Measurements from ENCODE around the gene LMBRD2.
A peak's percentile ranks its signal among the peaks of the same experiment; 100 is the strongest.
"Not testable (repeated sequence)": the region's sequence is repeated elsewhere in the genome, so short reads cannot be mapped to it uniquely, and the experiment has no call there.

LMBRD2 gene

DNA sequence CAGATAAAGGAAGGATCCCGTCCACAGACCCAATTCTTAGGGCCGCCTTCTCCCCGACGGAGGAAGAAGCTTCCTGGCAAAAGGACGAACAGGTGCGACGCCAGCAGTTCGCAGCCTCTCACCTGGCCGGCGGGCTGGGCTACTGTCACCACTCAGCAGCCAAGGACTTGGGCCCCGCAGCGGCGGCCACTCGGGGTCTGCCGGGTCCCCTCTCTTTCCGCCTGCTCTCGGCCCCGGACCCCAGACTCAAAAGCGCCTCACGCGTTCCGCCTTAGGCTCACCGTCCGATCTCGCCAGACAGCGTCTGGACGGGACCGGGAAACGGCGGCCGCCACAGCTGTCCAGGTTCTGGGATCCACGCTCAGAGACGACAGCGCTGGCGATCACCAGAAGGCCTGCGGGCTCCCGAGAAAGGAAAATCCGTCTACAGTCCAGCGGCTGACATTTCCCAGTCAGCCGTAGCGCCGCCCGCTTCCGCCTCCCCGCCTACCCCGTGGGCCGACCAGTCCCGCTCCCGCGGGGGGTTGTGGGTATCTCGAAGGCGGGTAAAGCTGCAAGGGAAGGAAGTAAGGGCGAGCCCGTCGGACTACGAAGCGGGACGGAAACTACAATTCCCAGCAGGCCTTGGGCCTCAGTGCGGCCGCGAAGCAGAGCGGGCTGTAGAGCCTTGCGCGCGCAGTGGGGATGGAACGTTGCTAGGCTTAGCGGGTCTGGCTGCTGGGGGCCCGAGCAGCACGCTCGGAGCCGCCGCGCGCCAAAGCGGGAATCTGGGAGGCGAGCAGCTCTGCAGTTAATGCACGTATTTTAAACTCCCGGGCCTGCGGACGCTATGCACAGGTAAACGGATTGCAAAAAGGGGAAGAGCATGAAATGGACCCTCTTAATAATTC, at the start of gene LMBRD2, which contains the start of gene SKP2:
TSS of gene LMBRD2 (minus strand) at position 454 of the 890 bp plus-strand sequence. CDS start 8,538 bp downstream, outside the sequence.
TSS of gene SKP2 (plus strand) at position 678 of the 890 bp plus-strand sequence. CDS start at position 830, 152 bp downstream.
- Histone ChIP-seq H3K36me3 (ENCODE audit: insufficient read depth, low read length) (peaks cover 5% of the 10 kb centered on the region), H3K4me1 (ENCODE audit: insufficient read depth, low read length) (0 out of 2 replicates have a peak, but pooled peaks cover 3% of the 10 kb centered on the region), H3K9me3 (ENCODE audit: control insufficient read depth, insufficient read depth, low read length) (no peaks in the 10 kb centered on the region), H3K9ac (ENCODE audit: low read depth, low read length) (peak within 1 kb of the TSS; percentile 98)

DNA sequence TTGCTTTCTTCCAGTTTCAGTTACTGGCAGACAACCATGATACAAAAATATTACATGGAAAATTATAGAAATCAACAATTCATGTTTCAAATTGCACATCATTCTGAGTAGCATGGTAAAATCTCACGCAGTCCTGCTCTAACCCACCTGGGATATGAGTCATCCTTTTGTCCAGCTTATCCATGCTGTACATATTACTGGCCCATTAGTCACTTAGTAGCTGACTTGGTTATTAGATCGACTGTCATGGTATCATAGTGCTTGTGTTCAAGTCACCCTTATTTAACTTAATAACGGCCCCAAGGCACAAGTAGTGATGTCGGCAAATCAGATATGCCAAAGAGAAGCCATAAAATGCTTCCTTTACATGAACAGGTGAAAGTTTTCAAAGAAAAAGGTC, 48.8 kb upstream of the LMBRD2 start:
- H3K36me3 ChIP-seq (ENCODE audit: insufficient read depth, low read length) = peaks cover 2% of the 10 kb centered on the region; the same call in 1 of the 2 replicates
- no peak overlapping the region for H3K9ac ChIP-seq (ENCODE audit: low read depth, low read length)
- H3K4me1 ChIP-seq (ENCODE audit: insufficient read depth, low read length) = no peaks in the 10 kb centered on the region
- H3K9me3 ChIP-seq (ENCODE audit: control insufficient read depth, insufficient read depth, low read length) = no peaks in the 10 kb centered on the region

DNA sequence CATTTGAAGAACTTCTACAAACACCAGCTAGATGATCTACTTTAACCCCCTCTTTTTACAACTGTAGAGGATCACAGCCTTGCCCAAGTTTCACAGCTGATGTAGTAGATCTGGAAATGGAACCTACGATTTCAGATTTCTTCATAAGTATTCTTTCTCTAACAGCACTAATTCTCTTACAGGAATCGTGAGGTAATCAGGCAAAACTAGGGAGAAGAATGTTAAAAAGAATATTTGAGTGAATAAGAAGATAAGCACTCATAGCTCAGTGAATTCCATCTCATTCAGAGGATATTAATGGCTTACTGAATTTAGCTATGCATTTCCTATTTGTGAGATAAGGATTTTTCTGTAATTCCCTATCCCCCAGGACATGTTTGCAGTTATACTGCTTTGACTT, 47.9 kb upstream of the LMBRD2 start:
- no peaks in the 10 kb centered on the region; the same call in 1 of the 2 replicates for H3K36me3 ChIP-seq (ENCODE audit: insufficient read depth, low read length)
- no peaks in the 10 kb centered on the region for H3K4me1 ChIP-seq (ENCODE audit: insufficient read depth, low read length)
- H3K9ac ChIP-seq (ENCODE audit: low read depth, low read length) = no peak overlapping the region
- no peaks in the 10 kb centered on the region for H3K9me3 ChIP-seq (ENCODE audit: control insufficient read depth, insufficient read depth, low read length)

DNA sequence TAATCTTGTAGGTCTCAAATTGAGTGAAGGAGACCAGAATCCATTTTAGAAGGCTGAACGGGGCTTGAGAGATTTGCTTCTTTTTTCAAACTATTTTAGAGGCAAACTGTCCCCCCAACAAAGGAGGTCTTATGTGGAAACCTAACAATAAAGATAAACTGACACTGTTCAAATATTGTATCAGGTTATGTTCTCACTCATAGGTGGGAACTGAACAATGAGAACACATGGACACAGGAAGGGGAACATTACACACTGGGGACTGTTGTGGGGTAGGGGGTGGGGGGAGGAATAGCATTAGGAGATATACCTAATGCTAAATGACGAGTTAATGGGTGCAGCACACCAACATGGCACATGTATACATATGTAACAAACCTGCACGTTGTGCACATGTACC, 47.1 kb upstream of the LMBRD2 start:
- H3K36me3 ChIP-seq (ENCODE audit: insufficient read depth, low read length); H3K9me3 ChIP-seq (ENCODE audit: control insufficient read depth, insufficient read depth, low read length); H3K9ac ChIP-seq (ENCODE audit: low read depth, low read length); H3K4me1 ChIP-seq (ENCODE audit: insufficient read depth, low read length): not testable (repeated sequence)

DNA sequence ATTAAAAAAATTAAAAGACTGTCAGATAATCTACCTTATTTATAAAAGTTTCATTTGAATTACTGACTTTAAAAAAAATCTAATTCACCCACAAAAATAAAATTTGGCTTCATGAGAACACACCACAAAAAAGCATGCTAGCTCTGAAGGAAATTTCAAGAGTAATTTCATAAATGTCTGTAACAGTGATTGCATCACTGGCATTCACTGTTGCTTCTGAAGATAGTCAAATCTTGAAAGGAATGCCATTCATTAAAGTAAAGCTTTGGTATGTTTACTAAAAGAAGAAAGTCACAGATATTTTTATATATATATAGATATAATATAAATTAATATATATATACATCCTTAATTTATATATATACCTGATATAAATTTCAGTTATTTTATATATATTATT, 46.6 kb upstream of the LMBRD2 start:
- Histone ChIP-seq H3K4me1 (ENCODE audit: insufficient read depth, low read length) (no peaks in the 10 kb centered on the region), H3K36me3 (ENCODE audit: insufficient read depth, low read length) (no peaks in the 10 kb centered on the region; the same call in 1 of the 2 replicates), H3K9me3 (ENCODE audit: control insufficient read depth, insufficient read depth, low read length) (no peaks in the 10 kb centered on the region), H3K9ac (ENCODE audit: low read depth, low read length) (no peak overlapping the region)

DNA sequence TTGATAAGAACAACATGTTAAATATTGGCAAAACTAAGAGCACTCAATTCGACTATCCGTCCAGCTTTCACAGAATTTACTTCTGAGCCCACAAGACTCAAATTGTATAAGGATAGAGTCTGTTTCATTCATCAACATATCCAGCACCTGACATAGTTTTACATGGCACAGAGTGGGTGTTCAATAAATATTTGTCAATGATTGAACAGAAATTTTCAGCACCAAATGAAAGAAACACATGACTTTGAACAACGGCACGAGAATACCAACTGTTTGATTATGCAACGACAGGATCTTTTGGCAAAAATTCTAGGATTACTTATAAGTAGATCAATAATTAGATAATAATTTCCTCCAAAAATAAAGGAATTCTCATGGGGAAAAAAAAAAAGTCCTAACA, 42.1 kb upstream of the LMBRD2 start:
- Histone ChIP-seq H3K9ac (ENCODE audit: low read depth, low read length) (no peak overlapping the region), H3K36me3 (ENCODE audit: insufficient read depth, low read length) (no peaks in the 10 kb centered on the region; the same call in none of the 2 replicates), H3K4me1 (ENCODE audit: insufficient read depth, low read length) (no peaks in the 10 kb centered on the region), H3K9me3 (ENCODE audit: control insufficient read depth, insufficient read depth, low read length) (no peaks in the 10 kb centered on the region; the same call in 1 of the 2 replicates)

DNA sequence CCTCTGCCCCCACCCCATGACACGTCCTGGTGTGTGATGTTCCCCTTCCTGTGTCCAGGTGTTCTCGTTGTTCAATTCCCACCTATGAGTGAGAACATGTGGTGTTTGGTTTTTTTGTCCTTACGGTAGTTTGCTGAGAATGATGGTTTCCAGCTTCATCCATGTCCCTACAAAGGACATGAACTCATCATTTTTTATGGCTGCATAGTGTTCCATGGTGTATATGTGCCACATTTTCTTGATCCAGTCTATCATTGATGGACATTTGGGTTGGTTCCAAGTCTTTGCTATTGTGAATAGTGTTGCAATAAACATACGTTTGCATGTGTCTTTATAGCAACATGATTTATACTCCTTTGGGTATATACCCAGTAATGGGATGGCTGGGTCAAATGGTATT, 32.7 kb upstream of the LMBRD2 start:
- H3K4me1 ChIP-seq (ENCODE audit: insufficient read depth, low read length); H3K9ac ChIP-seq (ENCODE audit: low read depth, low read length): not testable (repeated sequence)

DNA sequence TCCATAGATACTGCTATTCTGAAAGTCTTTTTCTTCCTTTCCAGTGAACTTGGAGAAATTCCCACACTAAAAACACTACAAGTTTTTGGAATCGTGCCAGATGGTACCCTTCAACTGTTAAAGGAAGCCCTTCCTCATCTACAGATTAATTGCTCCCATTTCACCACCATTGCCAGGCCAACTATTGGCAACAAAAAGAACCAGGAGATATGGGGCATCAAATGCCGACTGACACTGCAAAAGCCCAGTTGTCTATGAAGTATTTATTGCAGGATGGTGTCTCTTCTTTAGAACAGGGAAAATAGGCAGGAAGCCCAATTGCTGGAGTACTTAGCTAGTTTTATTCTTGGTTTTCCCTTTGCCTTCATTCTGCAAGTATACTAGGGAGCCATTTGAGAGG, 30.1 kb upstream of the LMBRD2 start:
- Histone ChIP-seq H3K9ac (ENCODE audit: low read depth, low read length) (no peak overlapping the region), H3K4me1 (ENCODE audit: insufficient read depth, low read length) (no peaks in the 10 kb centered on the region), H3K36me3 (ENCODE audit: insufficient read depth, low read length) (peaks cover 3% of the 10 kb centered on the region), H3K9me3 (ENCODE audit: control insufficient read depth, insufficient read depth, low read length) (no peaks in the 10 kb centered on the region)

More for the DNA sequence above, 32.7 kb upstream of the LMBRD2 start:
- not testable (repeated sequence) for H3K9me3 ChIP-seq (ENCODE audit: control insufficient read depth, insufficient read depth, low read length); H3K36me3 ChIP-seq (ENCODE audit: insufficient read depth, low read length)

DNA sequence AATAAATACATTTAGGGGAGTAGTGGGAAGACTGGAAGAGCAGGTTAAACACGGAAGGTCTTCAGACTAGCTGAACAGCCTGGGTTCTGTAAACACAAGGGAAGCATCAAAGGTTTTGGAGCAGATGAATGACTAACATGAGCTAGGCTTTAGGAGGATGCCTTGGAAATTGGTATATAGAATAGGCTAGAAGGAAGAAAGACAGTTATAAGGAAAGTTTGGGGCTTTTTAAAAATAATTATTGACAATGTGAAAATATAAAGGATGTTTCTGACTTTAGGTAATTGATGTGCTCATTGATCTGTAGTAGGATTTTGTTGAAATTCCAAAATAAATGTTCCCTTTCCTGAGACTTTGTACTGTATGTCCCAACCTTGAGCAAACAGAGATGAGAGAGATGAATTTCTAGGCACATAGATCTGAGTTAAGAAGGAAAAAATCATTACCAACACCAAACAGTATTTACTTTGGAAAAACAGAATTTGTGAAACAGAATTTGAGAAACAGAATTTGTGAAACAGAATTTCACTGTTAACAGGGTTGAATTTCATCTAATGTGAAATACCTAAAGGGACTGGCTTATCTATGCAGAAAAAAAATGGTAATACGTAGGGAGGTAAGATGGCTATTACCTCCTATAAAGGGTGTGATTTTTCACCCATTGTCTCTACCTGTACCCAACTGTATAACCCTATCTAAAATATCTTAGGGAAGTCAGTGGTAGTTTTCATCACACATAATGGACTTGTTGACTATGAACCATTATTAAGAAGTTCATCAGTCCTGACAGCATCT, 29.1 kb upstream of the LMBRD2 start:
- Histone ChIP-seq H3K9ac (ENCODE audit: low read depth, low read length) (no peak overlapping the region), H3K4me1 (ENCODE audit: insufficient read depth, low read length) (no peaks in the 10 kb centered on the region), H3K36me3 (ENCODE audit: insufficient read depth, low read length) (peaks cover 3% of the 10 kb centered on the region)

DNA sequence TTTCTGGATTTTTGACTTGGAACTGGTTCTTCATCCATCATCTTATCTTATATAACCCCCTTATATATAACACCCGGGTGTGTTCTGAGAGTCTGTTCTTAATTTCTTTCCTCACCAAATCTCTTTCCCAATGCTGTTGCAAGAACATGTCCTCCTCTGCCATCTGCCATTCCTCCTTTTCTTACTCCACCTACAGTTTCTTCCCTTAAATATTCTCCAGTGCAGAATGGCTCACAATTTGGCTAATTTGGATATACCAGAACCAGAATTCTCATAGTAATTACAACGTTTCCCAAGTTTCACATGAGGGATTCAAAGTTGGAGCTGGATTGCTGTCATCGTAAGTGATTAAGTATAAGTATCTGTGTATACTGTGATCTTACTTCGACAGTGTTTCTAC, 28.3 kb upstream of the LMBRD2 start:
- Histone ChIP-seq H3K9me3 (ENCODE audit: control insufficient read depth, insufficient read depth, low read length) (no peaks in the 10 kb centered on the region), H3K9ac (ENCODE audit: low read depth, low read length) (no peak overlapping the region), H3K36me3 (ENCODE audit: insufficient read depth, low read length) (peaks cover 3% of the 10 kb centered on the region), H3K4me1 (ENCODE audit: insufficient read depth, low read length) (no peaks in the 10 kb centered on the region)

More for the DNA sequence above, 29.1 kb upstream of the LMBRD2 start:
- no peaks in the 10 kb centered on the region for H3K9me3 ChIP-seq (ENCODE audit: control insufficient read depth, insufficient read depth, low read length)

DNA sequence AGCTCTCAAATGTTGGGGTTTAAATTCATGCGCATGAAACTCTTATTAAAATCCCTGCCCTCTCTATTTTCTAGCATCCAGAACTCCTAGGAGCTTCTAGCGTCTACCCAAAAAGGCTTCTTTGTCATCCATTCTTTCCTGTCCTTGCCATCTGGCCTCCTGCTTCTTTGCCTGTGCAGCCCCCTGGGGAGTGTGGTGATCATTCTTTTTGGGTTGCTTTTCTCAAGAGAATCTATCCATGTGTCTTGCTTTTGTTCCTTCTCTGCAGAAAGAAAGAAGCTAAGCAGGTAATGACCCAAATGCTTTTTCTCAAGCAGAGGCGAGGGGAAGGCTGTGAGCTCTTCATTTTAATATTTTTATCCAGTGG, 26.8 kb upstream of the LMBRD2 start:
- peaks cover 12% of the 10 kb centered on the region for H3K36me3 ChIP-seq (ENCODE audit: insufficient read depth, low read length)
- no peaks in the 10 kb centered on the region for H3K9me3 ChIP-seq (ENCODE audit: control insufficient read depth, insufficient read depth, low read length)
- no peak overlapping the region for H3K9ac ChIP-seq (ENCODE audit: low read depth, low read length)
- H3K4me1 ChIP-seq (ENCODE audit: insufficient read depth, low read length) = no peaks in the 10 kb centered on the region

DNA sequence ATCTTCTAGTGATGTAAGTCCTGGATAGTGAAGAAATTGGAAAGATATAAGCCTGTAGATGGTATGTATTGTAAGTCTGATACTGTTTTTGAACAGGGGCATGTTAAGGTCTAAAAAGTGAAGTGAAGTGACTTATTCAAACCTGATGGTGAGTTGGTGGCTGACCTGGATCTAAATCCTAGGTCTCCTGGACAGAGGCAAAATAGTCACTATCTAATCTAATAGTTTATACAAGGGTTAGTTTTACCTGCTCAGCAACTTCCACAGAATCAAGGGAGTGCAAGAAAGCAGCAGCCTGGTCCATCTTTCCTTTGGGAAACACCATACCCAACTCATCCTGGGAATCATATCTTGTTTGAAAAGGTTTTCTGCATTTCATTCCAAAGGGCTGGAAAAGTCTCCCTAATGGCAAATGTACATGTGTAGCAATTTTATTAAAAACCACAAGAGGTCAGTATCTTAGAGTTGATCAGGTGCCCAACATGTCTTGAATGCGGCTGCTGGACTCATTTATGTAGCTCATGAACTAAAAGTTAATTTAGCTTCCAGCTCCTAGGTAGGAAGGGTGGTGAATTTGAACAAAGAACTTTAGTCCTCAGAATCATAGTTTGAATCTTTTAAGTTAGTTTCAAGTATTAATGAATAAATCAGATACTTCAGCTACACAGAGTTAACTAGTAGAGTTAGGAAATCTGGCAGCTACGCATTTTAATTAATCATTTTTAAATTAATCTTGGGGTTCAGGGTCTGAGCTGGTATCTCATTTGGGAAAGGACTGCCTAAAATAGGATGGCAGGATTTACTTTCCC, 26.2 kb upstream of the LMBRD2 start:
- H3K36me3 ChIP-seq (ENCODE audit: insufficient read depth, low read length) = peaks cover 12% of the 10 kb centered on the region
- H3K9me3 ChIP-seq (ENCODE audit: control insufficient read depth, insufficient read depth, low read length) = no peaks in the 10 kb centered on the region
- no peaks in the 10 kb centered on the region for H3K4me1 ChIP-seq (ENCODE audit: insufficient read depth, low read length)
- H3K9ac ChIP-seq (ENCODE audit: low read depth, low read length) = no peak overlapping the region

DNA sequence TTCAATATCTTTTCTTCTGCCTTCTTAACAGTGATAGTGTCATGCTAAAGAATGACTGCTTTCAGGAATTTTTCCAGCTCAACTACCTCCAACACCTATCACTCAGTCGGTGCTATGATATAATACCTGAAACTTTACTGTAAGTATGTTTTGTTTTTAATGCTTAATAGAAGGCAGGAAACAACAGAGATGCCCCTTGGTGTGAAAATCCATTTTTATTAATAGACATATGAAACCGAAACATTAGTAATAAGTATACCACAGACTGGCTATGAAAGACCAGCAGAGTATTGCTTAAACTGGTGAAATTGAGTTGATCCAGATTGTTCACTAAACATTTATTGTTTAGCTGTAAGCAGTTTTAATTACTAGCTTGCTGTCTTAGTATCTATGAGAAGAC, 25.5 kb upstream of the LMBRD2 start:
- no peak overlapping the region for H3K9ac ChIP-seq (ENCODE audit: low read depth, low read length)
- H3K4me1 ChIP-seq (ENCODE audit: insufficient read depth, low read length) = no peaks in the 10 kb centered on the region
- no peaks in the 10 kb centered on the region for H3K9me3 ChIP-seq (ENCODE audit: control insufficient read depth, insufficient read depth, low read length)
- H3K36me3 ChIP-seq (ENCODE audit: insufficient read depth, low read length) = peaks cover 12% of the 10 kb centered on the region

DNA sequence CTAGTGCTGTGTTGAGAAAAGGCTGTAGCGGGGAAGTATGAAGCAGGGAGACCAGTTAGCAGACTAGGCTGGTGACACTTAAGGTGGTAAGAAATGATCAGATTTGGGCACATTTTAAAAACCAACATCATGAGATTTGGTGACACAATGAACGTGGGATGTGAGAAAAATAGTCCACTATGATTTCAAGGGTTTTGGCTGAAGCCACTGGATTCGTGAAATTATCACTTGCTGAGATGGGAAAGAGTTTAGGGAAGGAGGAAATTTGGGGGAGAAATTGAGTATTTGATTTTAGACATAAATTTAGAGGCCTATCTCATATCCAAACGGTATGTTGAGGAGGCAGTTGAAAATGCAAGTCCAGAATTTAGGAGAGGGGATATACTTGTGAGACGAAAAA, 23.4 kb upstream of the LMBRD2 start:
- H3K9me3 ChIP-seq (ENCODE audit: control insufficient read depth, insufficient read depth, low read length) = no peaks in the 10 kb centered on the region
- H3K4me1 ChIP-seq (ENCODE audit: insufficient read depth, low read length) = no peaks in the 10 kb centered on the region
- peaks cover 17% of the 10 kb centered on the region for H3K36me3 ChIP-seq (ENCODE audit: insufficient read depth, low read length)

More for the DNA sequence above, 23.4 kb upstream of the LMBRD2 start:
- H3K9ac ChIP-seq (ENCODE audit: low read depth, low read length) = no peak overlapping the region

All from ES-I3 (cell line).